NCI-H2107 treated with DMSO at 0.1 percent for 48 hours (cell line): Measurements from ENCODE around the gene TMEM184C.

Experiments
- DNase-seq: peaks from one replicate; lab custom pipeline; 2025; ENCODE audit not compliant: unreplicated experiment; lab: John Stamatoyannopoulos, UW

The TMEM184C gene

GRCh38 chr4:147648656-147649055 is 31.5 kb downstream of the TMEM184C start:
- DNase-seq = no peak

DNA sequence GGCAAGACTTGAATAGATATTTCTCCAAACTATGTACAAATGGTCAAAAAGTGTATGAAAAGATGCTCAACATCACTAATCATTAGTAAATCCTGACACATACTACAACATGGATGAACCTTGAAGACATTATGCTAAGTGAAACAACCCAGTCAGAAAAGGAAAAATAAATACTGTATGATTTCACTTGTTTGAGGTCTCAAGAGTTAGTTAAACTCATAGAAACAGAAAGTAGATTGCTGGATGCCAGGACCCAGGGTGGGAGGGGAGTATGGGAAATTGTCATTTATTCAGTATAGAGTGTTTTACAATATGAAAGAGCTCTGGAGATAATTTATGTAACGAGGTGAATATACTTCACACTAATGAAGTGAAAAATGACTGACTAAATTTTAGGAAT is 34.4 kb downstream of the TMEM184C start:
- no peak for DNase-seq

- no peak for DNase-seq
Observed at GRCh38 chr4:147655639-147656038, 38.4 kb downstream of the TMEM184C start.

DNA sequence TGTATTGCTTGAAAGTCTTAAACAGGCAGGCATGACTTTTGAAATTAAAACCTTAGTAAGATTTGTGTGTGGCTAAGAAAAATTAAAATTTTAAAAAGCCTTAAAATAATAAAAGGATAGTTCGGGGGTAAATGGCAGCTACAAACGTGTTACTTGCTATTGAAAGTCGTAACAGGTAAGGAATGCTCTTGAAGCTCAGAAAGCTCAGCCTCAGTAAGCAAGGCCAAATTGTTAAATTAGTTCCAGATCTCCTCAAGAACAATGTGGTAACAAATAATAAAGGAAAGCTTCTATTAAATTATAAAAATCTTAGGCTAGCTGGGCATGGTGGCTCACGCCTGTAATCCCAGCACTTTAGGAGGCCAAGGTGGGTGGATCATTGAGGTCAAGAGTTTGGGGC is 41.3 kb downstream of the TMEM184C start:
- DNase-seq = no peak

GRCh38 chr4:147674073-147674472 is 56.9 kb downstream of the TMEM184C start:
- no peak for DNase-seq

DNA sequence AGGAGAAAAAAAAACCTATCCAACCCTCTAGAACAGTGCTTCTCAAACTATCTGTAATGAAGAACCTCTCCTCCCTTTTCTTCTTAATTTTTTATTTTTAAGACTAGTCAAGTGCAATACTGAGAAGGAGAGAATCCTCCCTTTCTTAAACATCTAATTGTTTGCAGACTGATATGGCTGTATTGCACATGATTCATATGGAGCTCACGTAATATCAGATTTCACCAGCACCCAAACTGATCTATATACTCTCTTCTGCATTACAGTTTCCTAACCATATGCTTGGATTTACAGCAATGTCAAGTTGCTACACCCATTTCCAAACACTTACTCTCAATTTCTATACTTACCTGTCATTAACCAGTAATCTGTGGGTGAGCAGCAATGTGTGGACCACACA is 57.3 kb downstream of the TMEM184C start:
- no peak for DNase-seq

- DNase-seq = no peak
Observed at GRCh38 chr4:147678106-147678505, 60.9 kb downstream of the TMEM184C start.

- no peak for DNase-seq
Observed at GRCh38 chr4:147678796-147679549, 61.8 kb downstream of the TMEM184C start.

- DNase-seq = no peak
Observed at GRCh38 chr4:147682755-147683154, 65.6 kb downstream of the TMEM184C start.

- DNase-seq = no peak
Observed at GRCh38 chr4:147683188-147683591, 66.0 kb downstream of the TMEM184C start.

DNA sequence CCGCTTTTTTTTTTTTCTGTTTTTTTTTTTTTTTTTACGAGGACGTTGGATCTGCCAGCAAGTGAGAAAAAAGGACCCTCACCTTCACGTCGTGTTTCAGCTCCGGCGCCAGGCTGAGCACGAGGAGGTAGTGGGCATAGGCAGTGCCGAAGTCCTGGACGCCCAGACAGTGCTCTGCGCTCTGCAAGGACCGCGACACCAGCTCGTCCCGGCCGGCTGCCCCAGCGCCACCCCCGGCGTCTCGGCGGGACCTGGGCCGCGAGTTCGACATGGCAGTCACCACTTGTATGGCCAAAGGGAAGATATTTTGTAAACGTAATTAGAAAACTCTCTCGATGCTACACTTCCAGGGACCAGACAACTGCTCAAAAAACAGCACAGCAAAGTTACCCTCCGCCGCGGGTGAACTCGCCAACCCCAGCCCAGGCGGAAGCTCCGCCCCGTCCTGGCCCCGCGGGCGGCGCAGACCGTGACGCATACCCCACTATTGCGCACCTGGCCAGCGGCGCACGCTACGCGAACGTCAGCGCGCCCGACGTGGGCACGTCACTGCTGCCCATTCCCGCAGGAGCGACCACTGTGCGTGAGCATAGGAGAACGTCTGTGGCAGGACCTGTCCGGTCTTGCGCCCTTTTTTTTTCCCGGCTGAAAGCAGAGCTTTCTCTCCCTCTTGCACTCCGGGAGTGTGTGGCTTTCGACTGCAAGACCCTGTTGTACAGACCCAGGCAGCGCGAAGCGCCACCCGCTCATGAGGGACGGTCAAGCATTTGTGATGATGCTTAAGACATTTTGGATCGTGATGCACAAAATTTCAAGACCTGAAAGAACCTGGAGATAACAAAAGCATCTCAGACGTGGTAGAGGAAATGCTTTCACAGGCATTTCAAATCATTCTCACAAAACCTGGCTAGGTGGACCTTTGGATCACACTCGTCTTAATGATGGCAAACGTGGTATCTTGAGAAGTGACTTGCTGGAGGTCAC is 66.8 kb downstream of the TMEM184C start, which contains the start of gene PRMT9:
Gene PRMT9, minus strand, starts transcription at position 447 of the 984 bp plus-strand sequence. Its CDS starts 176 bp downstream, at position 271.
- DNase-seq = peak; percentile 48

DNA sequence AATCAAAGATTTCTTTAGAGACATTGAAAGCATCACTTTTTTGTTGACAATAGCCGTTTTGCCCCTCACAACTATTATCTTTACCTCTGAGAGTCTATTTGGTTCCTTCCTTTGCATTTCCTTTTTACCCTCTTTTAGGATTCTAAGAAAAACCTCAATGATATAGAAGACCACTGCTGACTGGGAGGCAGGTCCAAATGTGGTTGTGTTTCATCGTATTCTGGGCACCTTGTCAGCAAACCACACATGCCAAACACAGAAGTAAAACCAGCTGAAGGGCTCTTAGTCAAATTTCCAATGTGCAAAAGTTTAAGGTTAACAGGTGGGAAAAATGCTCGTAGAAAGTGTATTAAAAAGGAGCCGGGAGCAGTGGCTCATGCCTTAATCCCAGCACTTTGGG is 71.9 kb downstream of the TMEM184C start:
- no peak for DNase-seq

GRCh38 chr4:147691820-147692219 is 74.6 kb downstream of the TMEM184C start:
- no peak for DNase-seq

- no peak for DNase-seq
Observed at GRCh38 chr4:147693218-147693617, 76.0 kb downstream of the TMEM184C start.

GRCh38 chr4:147696866-147697265 is 79.7 kb downstream of the TMEM184C start:
- no peak for DNase-seq

GRCh38 chr4:147704846-147705245 is 87.6 kb downstream of the TMEM184C start:
- no peak for DNase-seq

DNA sequence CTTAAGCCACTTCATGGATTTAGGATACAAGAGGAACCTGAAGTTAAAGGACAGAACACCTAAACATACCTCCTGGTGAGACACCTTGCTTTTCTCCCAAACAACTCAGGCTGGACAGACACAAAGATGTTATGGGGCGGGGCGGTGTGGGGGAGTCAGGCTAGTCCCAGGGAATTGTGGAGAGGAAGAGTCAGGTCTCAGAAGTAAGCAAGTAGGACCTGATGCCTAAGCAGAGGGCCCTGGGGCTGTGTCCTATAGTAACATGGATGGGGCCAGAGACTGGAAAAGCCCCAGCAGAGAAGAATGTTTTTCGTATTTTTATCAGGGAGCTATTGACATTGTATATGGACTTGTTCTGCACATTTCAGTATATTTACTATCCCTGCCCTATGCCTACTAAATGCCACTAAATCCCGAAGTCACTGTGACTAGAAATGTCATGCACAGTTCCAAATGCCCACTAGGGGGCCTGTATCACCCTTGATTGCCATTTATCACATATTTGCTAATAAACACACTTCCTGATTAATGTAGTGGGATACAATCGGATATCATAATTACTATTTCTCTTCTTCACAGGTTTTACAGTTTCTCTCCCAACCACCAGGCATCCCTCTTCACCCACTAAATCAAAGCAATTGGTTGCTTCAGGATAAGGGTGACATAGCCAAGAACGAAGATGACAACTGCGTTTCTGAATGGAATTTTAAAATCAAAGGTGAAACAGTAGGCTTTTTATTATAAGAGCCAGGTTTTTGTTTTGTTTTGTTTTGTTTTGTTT is 90.9 kb downstream of the TMEM184C start:
- peak; percentile 7 for DNase-seq

GRCh38 chr4:147709999-147710398 is 92.8 kb downstream of the TMEM184C start:
- DNase-seq = no peak

DNA sequence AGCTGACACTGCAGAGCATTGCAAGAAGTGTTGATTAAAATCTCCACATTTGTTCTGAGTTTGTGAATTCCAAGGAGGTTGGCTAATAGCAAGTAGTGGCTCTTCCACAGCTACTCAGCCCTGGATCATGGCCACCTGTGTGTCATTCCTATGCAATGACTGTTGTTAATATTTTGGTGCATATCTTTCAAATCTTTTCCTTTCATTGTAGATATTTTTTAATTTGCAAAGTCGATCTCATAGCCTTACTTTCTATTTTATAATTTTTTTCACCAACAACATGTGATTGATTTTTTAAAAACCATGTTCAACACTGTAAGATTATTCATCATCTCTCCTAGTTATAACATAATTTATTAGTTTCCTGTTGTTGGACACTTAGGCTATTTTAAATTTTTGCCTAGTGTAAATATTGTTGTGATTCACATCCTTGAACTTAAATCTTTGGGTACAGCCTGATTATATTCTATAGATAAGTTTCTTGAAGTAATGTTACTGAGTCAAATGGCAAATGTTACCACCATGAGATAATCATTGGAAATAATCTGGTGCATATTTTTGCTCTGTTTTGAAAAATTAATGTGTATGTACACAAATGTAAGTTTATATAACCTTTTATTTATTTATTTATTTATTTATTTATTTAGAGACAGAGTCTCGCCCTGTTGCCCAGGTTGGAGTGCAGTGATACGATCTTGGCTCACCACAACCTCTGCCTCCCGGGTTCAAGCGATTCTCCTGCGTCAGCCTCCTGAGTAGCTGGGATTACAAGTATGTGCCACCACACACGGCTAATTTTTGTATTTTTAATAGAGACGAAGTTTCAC is 97.6 kb downstream of the TMEM184C start:
- no peak for DNase-seq

GRCh38 chr4:147717878-147718277 is 100.7 kb downstream of the TMEM184C start:
- no peak for DNase-seq
